ENCODE results near the gene EXOC7.
"Not testable (repeated sequence)": the region's sequence is repeated elsewhere in the genome, so short reads cannot be mapped to it uniquely, and the experiment has no call there.

EXOC7 gene

DNA sequence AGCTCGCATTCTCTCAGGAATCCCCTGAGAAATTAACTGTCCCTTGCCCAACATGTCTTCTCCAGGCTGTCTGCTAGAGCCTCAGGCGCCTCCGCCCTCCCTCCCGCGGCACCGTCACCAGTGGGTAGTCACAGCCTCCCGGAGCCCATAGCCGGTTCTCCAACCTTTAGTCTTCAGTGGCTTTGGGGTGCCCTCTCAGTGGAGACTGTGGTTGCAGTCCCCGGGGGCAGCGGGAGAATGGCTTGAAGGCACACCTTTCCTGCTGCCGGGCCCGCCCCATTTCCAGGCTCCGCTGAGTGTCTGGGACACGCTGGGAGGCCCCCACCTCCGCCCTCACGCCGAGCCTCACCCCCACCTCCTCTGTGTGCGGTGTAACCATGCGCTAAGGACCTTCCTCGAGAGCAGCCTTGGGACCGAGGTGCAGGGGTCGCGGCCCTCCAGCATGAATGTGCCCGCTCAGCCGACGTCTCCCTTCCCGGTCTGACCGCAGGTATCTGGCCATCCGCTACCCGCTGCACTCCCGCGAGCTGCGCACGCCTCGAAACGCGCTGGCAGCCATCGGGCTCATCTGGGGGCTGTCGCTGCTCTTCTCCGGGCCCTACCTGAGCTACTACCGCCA lies 27.3 kb downstream of the EXOC7 start:
- DNase-seq (ENCODE audit: low read depth) = no peak

DNA sequence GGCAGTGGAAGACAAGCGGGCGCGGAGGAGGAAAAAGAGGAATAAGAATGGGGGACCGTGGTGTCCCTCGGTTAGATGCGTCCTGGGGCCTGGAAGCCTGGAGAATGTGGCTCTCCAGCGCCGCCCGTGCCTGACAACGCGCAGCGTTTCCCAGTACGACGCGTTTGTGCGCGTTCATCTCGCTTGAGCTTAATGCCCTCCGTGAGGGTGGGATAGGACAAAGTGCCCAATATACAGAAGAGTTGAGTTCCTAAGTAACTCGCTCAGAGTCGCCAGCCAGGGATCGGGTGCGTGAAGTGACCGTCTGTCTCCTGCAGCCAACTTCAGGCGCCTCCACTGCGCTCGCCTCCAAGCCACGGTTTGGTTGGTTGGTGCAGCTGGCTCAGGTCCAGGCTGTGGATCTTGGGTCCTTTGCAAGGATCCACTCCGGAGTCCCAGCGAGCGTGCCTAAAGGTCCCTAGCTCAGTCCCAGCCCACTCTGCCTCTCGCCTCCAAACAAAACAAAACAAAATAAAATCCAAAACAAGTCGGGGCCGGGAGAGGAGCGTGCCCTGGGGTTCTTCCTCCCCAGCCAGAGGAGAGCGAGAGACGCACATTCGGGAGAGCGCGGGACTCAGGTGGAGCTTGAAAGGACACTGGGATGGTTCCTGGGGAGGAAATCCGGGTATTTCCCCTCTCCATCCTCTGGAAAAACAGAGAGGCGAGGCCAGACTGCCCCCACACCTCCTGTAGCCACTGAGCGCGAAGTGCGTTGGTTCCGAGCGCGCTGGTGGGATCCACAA lies 28.0 kb downstream of the EXOC7 start:
- no peak for DNase-seq (ENCODE audit: low read depth)

DNA sequence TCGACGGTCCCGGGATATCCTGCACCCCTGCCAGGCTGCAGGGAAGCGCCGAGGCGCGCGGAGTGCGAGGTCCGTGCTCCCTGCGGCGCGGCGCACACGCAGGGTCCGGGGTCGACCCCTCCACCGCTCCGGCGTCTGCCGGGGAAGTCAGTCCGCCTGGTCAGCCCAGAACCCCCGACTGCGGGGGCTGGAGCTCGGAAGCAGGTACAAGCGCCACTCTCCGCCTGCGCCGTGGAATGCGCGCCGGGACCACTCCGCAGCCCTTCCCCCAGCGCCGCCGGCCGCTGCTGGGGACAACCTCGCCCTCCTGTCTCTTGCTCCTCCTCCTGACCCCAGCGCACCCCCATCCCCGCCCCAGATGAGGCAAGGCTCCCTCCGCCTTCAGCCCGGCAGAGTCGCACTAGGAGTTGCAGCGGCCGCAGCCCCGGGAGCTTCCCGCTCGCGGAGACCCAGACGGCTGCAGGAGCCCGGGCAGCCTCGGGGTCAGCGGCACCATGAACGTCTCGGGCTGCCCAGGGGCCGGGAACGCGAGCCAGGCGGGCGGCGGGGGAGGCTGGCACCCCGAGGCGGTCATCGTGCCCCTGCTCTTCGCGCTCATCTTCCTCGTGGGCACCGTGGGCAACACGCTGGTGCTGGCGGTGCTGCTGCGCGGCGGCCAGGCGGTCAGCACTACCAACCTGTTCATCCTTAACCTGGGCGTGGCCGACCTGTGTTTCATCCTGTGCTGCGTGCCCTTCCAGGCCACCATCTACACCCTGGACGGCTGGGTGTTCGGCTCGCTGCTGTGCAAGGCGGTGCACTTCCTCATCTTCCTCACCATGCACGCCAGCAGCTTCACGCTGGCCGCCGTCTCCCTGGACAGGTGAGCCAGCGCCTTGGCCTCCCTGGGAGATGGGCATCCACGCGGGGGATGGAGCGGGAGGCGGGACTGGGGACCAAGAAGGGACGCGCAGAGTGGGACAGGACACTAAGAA lies 28.9 kb downstream of the EXOC7 start, which contains the start of gene GALR2:
Gene GALR2, plus strand, starts transcription at position 392 of the 974 bp plus-strand sequence. Its CDS starts 103 bp downstream, at position 495.
- no peak for DNase-seq (ENCODE audit: low read depth)

DNA sequence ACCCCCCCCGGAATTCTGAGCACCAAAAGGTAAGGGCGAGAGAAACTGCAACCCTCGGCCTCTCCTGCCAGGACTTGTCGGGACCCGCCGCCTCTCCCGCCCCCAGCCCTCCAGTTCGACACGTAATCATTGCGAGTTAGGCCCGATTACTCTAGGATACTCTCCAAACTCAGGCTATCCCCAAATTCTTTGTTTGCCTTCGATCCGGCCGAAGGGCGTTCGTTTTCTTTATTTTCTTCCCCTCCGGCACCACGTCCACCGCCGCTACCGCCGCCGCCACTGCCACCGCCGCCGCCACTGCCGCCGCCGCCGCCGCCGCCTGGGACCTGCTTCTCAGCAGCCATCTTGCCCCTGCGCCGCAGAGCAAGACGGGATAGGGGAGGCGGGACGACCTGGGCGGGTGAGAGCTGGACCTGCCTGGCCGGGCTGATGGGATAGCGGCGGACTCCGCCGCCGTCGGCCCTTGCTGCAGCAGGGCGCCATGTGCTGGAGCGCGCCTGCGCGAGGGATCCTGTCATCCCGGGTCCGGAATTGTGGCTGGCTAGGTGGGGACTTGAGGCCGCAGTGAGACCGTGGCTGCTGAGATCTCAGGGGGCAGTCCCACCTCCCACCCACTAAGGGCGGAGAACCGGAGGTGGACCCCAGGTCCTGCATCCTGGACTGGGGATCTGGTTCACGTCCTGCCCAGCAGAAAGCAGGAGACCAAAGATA lies 31.3 kb downstream of the EXOC7 start, which contains the start of gene SRP68:
Gene SRP68, minus strand, starts transcription at position 370 of the 711 bp plus-strand sequence. Its CDS starts 26 bp downstream, at position 344.
- peak; percentile 95 for DNase-seq (ENCODE audit: low read depth)

DNA sequence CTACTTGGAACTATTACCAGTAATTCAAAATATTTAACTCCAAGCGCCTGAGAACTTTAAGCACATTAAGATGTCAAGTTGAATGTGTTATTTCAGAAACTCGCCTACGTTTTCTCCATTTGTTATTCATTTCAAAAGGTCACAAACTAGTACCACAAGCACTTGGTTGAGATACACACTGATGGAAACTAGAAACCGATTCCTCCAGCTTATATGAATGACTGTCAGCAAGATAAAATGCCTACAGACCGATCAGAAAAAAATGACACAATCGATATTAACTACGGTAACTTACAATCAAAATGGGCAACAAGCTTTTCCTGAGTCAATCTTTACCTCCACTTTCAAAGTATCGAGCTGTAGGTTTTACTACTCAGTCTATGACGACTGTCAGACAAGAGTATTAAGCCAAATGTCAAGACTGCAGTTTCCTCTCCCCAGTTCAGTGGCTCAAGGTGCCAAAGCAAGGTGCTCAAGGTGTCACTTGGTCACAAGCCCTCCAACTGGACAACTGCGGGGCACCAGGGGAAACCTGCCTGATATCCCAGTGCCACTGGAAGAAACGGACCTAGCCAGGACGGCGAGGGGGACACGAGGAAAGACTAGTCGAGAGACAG lies 31.9 kb downstream of the EXOC7 start:
- no peak for DNase-seq (ENCODE audit: low read depth)

DNA sequence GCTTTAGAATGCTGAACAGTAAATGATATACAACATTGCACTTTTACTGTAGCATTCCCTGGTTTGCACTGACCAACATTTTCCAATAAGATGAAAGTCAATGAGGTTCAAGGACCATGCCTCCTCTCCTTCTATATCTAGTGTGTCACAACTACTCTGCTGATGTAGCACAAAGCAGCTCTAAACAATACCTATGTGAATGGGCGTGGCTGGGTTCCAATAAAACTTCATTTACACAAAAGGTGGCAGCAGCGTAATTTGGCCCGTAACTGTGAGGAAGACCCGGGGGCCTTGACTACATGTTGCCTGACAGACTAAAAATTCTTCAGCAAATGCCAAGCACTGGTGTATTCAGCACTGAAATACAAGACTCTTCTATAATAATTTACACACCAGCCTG lies 37.8 kb downstream of the EXOC7 start:
- DNase-seq (ENCODE audit: low read depth) = no peak

DNA sequence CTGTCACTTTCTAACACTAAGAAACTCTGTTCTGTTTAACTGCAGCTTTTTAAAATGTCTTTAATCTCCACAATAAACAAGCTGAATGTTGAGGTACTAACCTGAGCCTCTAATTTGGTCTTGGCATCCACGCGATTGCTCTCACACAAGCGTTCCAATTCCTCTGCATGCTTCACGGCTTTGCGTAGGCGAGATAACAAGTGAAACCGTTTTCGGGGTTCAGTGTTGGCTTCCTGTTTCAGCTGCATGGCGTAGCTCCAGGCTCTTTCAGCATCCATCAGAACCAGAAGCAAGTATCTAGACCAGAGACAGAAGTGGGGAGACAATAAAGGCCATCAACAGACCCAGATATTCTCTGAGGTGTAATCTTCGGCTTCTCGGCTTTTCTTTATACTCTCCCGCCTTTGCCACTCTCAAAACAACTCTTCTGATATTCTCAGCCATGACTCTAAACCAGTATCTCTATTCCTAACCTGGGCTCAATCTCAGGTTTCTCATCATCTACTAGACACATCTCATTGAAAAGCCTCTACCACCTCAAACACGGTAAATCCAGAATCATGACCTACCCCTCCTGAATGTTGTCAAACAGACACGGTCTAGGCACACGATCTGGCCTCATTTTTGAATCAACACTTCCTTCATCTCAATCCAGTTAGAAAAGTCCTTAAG lies 39.6 kb downstream of the EXOC7 start:
- DNase-seq (ENCODE audit: low read depth) = no peak

DNA sequence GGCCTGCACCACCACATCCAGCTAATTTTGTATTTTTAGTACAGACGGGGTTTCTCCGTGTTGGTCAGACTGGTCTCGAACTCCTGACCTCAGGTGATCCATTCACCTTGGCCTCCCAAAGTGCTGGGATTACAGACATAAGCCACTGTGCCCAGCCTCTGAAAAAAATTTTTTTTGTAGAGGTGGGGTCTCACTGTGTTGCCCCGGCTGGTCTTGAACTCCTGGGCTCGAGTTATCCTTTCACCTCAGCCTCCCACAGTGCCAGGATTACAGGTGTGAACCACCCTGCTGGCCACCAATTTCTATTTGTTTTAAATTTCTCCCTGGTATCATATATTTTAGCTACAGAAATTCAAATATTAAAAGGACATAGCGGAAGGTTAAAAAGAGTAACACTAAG lies 45.3 kb downstream of the EXOC7 start:
- not testable (repeated sequence) for DNase-seq (ENCODE audit: low read depth)

DNA sequence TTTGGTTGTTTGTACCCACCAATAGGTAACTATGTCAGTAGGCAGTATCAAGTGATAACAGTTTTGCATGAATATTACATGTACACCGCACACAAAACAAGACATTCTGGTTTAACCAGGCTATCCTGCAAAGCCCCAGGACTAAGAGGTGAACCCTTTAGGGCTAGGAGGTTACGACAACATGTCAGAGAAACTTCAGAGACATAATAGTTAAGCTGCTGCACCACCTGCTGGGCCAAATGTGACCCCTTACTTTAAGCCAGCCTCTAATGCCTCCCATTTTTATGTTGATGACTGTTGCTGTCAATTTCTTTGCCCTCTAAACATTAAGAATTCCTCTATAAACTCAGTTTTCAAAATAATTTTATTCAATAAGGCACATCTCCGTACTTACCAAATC lies 46.7 kb downstream of the EXOC7 start:
- no peak for DNase-seq (ENCODE audit: low read depth)

DNA sequence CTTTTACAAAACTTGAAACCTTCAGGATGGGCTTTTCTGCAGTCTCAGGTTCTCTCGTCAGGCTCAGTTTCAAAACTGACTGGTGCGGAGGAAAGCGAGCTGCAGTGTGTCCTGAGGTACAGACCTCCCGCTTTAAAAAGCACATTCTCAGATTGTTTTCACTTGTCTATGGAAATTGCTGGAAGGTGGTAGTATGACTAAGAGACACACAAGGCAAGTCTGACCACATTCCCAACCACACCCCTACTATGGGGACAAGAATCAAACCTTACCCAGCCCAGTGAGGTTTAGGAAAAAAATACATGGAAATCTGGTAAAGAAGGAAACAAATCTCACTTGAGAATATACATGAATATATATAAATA lies 49.5 kb downstream of the EXOC7 start:
- peak; percentile 75 for DNase-seq (ENCODE audit: low read depth)

DNA sequence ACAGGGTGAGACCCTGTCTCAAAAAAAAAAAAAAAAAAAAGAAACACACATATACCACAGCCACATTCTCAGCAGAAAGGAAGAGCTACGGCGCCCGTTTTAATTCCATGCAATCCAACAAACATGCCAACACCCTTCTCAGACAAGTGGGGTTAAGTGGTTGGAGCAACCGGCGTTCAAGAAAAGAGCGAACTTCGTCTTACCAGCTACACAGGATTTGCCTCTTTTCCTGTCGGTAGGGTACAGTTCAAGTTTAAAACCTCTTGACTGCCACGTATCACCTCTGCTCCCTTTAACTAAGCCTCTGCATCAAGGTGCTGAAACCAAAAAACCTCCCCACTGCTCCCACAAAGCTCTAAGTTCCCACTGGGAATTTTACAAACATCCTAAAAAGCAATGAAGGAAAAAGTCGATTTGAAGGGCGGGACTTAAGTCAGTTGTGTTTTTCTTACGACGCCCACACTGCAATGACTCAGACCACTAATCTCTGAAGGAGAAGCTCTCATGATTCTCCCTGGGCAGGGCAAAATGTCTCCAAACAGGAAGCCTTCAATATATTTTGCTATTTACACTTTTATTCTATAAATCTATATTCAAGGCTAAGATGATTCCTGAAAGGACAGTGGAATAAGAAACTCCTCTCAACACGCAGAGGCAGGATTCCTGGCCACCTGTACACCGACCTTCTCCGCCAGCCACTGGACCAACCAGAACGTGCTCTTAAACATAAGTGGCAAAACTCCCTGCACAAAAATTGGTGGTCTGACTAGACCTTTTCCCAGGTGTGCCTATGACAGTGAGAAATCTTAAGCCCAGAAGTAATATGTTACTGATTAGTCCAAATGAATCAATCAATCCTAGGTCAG lies 50.1 kb downstream of the EXOC7 start:
- DNase-seq (ENCODE audit: low read depth) = peak; percentile 96

DNA sequence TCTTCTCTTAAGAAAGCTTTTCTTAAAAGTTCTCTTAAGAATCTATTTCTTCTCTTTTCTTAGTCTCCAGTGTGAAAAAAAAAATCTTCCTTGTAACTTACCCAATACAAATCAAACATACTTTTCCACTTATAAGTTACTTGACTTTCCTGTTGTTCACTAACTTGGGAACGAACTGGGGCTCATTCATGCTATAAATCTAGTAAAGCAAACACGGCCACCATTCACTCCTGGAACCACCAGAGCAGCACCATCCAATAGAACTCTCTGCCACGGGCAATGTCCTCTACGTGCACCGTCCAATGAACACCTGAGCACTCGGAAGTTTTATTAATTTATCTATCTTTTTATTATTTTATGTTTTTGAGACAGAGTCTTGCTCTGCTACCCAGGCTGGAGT lies 52.0 kb downstream of the EXOC7 start:
- DNase-seq (ENCODE audit: low read depth) = no peak

DNA sequence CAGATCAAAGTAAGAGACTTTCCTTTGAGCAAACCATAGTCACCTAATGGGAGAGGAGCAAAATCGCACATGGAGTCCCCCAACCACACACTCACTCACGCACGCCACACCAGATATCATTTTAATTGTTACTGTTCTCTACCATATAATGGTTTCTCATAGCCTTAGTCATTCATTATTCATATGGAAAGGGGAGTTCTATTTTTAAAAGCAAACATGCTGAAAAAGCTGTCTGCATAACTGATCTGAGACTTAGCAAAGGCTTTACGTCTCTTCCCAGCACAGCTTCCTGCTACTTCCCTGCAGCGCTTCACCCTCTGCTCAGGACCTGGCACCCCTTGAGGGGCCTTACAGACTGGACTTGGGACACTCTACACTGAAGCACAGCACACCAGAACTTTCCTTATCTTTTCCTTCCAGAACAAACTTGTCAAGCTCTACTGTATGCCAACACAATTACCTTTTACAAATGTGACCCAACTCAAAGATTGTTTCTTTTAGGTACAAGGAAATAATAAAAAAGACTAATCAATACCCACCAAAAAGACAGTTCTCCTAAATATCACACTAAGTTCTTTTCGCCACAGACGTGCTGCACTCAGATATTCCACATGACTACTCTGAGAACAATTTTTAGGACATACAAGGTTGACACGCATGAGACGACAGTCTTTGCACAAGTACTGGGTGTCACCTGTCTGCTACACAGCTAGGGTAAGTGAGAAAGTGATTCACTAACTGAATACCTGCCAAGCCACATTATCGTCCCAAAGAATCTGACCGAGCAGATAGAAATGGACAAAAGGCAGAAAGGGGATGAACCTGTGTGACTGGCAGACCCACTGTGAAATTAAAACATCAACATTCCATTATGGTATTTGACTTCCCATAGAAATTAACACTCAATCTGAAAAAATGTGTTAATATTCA lies 52.8 kb downstream of the EXOC7 start:
- DNase-seq (ENCODE audit: low read depth) = peak; percentile 50

DNA sequence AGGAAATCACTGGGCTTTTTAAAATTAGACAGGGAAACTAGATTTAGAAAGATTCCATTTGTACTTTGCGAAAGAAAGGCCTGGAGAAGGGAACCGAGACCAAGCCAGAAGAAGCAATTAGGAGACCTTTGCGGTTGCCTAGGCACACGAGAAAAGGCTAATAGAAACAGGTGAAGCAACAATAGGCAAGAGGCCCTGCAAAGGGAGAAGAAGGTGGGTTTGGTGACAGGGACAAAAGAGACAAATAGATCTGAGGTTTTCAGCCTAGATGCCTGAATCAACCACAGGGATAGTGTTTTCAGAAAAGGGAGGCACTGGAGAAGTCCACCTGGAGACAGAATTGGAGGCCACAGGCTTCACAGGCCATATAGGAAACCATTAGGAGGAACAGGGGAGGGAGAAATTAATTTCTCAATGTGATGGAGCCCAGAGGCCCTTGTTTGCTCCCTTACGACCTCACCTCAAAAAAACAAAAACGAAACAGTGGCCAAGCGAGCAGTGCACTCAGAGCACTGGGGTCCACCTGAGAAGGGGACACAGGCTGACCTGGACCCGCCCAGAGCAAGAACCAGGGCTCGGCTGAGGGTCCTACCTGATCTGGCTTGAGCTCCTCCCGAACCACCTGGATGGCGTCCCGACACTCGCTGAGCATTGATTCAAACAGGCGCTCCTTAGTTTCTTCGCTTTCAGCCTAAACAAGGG lies 53.6 kb downstream of the EXOC7 start:
- DNase-seq (ENCODE audit: low read depth) = no peak

DNA sequence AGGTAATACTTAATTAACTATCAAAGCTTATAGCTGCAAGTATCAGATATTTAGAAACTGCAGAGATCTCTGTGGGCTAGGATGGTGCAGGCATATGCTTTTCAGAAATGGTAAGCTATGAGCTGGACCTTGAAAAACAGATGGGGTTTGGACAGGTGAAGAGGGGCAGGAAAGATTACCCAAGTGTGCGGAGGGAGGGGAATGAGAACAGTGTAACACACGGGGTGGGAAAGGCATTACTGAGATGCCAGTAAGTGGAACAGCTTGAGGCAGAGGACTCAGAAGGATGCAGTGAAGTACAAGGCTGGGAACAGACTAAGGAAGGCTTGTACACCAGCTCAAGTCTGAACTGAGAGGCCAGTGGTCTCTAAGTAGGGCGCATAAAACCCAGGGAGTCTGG lies 54.3 kb downstream of the EXOC7 start:
- DNase-seq (ENCODE audit: low read depth) = no peak

DNA sequence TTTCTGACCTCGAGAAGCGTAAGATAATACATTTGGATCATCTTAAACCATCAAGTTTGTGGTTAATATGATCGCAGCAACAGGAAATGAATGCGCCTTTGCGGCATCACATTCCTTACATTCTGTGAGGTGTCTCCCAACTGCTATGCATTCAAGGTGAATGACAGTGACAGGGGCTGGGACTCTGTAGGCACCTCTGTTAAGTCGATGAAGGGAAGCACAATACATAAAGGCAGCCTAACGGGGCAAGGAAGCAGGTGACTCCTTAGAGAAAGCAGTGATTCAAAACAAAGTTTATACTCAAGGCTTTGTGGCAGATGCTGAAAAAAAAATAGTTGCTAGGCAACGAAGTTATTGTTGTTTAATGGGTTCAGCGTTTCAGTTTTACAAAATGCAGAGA lies 54.9 kb downstream of the EXOC7 start:
- peak; percentile 87 for DNase-seq (ENCODE audit: low read depth)

DNA sequence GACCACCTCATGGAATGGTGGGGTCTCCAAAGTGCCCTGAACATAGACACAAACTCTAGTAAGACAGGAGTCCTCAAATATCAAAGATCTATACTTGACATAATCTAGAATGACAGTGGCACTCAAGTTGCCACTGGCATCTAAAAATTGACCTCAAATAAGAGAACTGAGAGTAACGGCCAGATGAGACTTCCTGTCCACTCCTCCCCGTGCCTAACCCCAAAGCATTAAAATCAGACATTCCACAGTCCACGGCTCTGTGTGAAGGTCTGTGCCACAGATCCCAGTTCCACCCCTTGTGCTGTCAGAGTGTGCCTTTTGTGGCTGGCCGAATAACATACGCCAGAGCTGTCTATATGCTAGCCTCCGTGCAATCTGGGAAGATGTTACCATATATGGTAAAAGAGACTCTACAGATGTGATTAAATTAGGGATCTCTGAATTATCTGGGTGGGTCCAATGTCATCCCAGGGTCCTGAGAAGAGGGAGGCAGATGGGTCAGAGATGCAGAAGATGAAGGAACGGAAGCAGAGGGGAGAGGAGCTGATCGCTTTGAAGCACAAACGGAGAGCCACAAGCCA lies 55.5 kb downstream of the EXOC7 start:
- DNase-seq (ENCODE audit: low read depth) = peak; percentile 40

DNA sequence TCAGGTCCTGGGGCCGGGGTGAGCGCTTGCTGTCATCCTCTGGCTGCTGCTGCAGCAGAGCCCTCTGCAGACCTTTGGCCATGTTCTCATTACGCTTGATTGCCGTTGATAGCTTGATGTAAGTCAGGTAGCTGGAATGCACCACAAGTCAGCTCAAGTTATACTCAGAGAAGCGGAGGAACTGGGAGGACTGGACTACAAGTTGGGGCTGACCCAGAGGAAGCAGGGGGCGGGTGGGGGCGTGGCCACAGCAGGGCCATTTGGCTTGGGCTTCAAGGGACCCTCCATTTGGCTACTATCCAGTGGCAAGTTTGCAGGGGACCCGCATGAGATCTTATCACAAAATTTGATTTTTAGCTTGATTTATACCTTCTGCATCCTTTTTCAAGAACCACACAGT lies 57.5 kb downstream of the EXOC7 start:
- peak; percentile 52 for DNase-seq (ENCODE audit: low read depth)
